HEK293 (cell line): ENCODE measurements around the gene UBE2M.

Source experiments
- CTCF ChIA-PET: fragments of 350-600 bp; formaldehyde crosslinking; extraction: SDS; loops from one replicate; lab custom pipeline; 2021; ENCODE audit warnings: antibody characterized with exemption; lab: Yijun Ruan, JAX
- POLR2A ChIA-PET: fragments of 300-600 bp; formaldehyde crosslinking; extraction: SDS; loops from one replicate; lab custom pipeline; 2020; ENCODE audit warnings: antibody characterized with exemption, inconsistent platforms; lab: Yijun Ruan, JAX
- H3K27ac ChIP-seq: fragments of 200-500 bp; sonication (Bioruptor generic); 2 replicates; pipeline ENCODE4 v1.5.1; 2014; ENCODE audit warnings: low read depth, low read length, control low read depth, inconsistent platforms; ENCODE audit errors: extremely low read depth
- H3K36me3 ChIP-seq, 2 experiments: fragments of 200-500 bp in 1 of 2; sonication (Bioruptor generic) in 1 of 2; 1 replicate in 1 of 2; 2 replicates in 1 of 2; pipeline ENCODE4 v1.5.1; 2014 to 2017; ENCODE audit warnings: inconsistent platforms in 2 of 2, low read length in 2 of 2; ENCODE audit not compliant: control insufficient read depth in 2 of 2, insufficient read depth in 1 of 2
- H3K4me1 ChIP-seq: fragments of 200-500 bp; sonication (Bioruptor generic); 2 replicates; pipeline ENCODE4 v1.5.1; 2014; ENCODE audit warnings: mild to moderate bottlenecking, low read length, inconsistent platforms; ENCODE audit not compliant: control insufficient read depth, insufficient read depth
- H3K4me3 ChIP-seq: 2 replicates; pipeline ENCODE4 v1.5.1; 2011; ENCODE audit warnings: low read depth, mild to moderate bottlenecking, control low read depth, low read length, moderate library complexity
- H3K9me3 ChIP-seq: fragments of 200-500 bp; sonication (Bioruptor generic); 2 replicates; pipeline ENCODE4 v1.5.1; 2014; ENCODE audit warnings: low read depth, low read length, inconsistent platforms; ENCODE audit not compliant: control insufficient read depth, insufficient read depth
- BCL11A ChIP-seq: fragments of 450-650 bp; formaldehyde crosslinking; IDR thresholded peaks from 2 replicates; pipeline ENCODE4 v1.5.1; 2016; ENCODE audit warnings: low read depth, missing biosample characterization, missing genetic modification characterization
- FEZF1 ChIP-seq: fragments of 450-650 bp; formaldehyde crosslinking; IDR thresholded peaks from 2 replicates; pipeline ENCODE4 v1.5.1; 2016; ENCODE audit warnings: missing biosample characterization, missing genetic modification characterization
- GLIS1 ChIP-seq: fragments of 450-650 bp; formaldehyde crosslinking; IDR thresholded peaks from 2 replicates; pipeline ENCODE4 v1.5.1; 2016; ENCODE audit warnings: missing biosample characterization, missing genetic modification characterization
- KLF1 ChIP-seq: fragments of 450-650 bp; formaldehyde crosslinking; IDR thresholded peaks from 2 replicates; pipeline ENCODE4 v1.5.1; 2016; ENCODE audit warnings: missing biosample characterization, missing genetic modification characterization
- PRDM1 ChIP-seq: fragments of 450-650 bp; formaldehyde crosslinking; IDR thresholded peaks from 2 replicates; pipeline ENCODE4; 2016; ENCODE audit warnings: missing biosample characterization, missing genetic modification characterization
- SP7 ChIP-seq: fragments of 450-650 bp; formaldehyde crosslinking; IDR thresholded peaks from 2 replicates; pipeline ENCODE4 v1.5.1; 2016; ENCODE audit warnings: missing biosample characterization, missing genetic modification characterization
- YY2 ChIP-seq: fragments of 450-650 bp; formaldehyde crosslinking; IDR thresholded peaks from 2 replicates; pipeline ENCODE4 v1.5.1; 2016; ENCODE audit warnings: missing biosample characterization, missing genetic modification characterization
- ZBTB17 ChIP-seq: fragments of 450-650 bp; formaldehyde crosslinking; IDR thresholded peaks from 2 replicates; pipeline ENCODE4 v1.5.1; 2016; ENCODE audit warnings: missing biosample characterization, missing genetic modification characterization
- ZFHX2 ChIP-seq: fragments of 450-650 bp; formaldehyde crosslinking; conservative IDR thresholded peaks from 2 replicates; pipeline ENCODE4 v1.5.1; 2016; ENCODE audit warnings: missing biosample characterization, missing genetic modification characterization
- ZIC2 ChIP-seq: fragments of 450-650 bp; formaldehyde crosslinking; IDR thresholded peaks from 2 replicates; pipeline ENCODE4 v1.5.1; 2016; ENCODE audit warnings: missing biosample characterization, missing genetic modification characterization
- ZNF146 ChIP-seq: fragments of 450-650 bp; formaldehyde crosslinking; IDR thresholded peaks from 2 replicates; pipeline ENCODE4 v1.5.1; 2016; ENCODE audit warnings: missing biosample characterization, missing genetic modification characterization
- ZNF169 ChIP-seq: fragments of 450-650 bp; formaldehyde crosslinking; IDR thresholded peaks from 2 replicates; pipeline ENCODE4 v1.5.1; 2016; ENCODE audit warnings: missing biosample characterization, missing genetic modification characterization
- ZNF174 ChIP-seq: fragments of 450-650 bp; formaldehyde crosslinking; IDR thresholded peaks from 2 replicates; pipeline ENCODE4 v1.5.0; 2017; ENCODE audit warnings: missing biosample characterization, mild to moderate bottlenecking, missing genetic modification characterization
- ZNF221 ChIP-seq: fragments of 450-650 bp; formaldehyde crosslinking; IDR thresholded peaks from 2 replicates; pipeline ENCODE4 v1.5.1; 2017; ENCODE audit warnings: missing biosample characterization, missing genetic modification characterization, borderline replicate concordance
- ZNF23 ChIP-seq: fragments of 450-650 bp; formaldehyde crosslinking; IDR thresholded peaks from 2 replicates; pipeline ENCODE4 v1.5.1; 2016; ENCODE audit warnings: missing biosample characterization, missing genetic modification characterization, borderline replicate concordance
- ZNF24 ChIP-seq: fragments of 450-650 bp; formaldehyde crosslinking; IDR thresholded peaks from 2 replicates; pipeline ENCODE4 v1.5.1; 2016; ENCODE audit warnings: missing biosample characterization, missing genetic modification characterization
- ZNF391 ChIP-seq: fragments of 450-650 bp; formaldehyde crosslinking; IDR thresholded peaks from 2 replicates; pipeline ENCODE4 v1.5.1; 2016; ENCODE audit warnings: low read depth, missing biosample characterization, missing genetic modification characterization, borderline replicate concordance
- ZNF48 ChIP-seq: fragments of 450-650 bp; formaldehyde crosslinking; IDR thresholded peaks from 2 replicates; pipeline ENCODE4 v1.5.1; 2016; ENCODE audit warnings: missing biosample characterization, missing genetic modification characterization
- ZNF513 ChIP-seq: fragments of 450-650 bp; IDR thresholded peaks from 2 replicates; pipeline ENCODE4 v1.5.1; 2018; ENCODE audit warnings: missing biosample characterization, missing genetic modification characterization
- ZNF518A ChIP-seq: fragments of 450-650 bp; formaldehyde crosslinking; conservative IDR thresholded peaks from 2 replicates; pipeline ENCODE4 v1.5.1; 2016; ENCODE audit warnings: low read depth, missing biosample characterization, missing genetic modification characterization
- ZNF529 ChIP-seq: fragments of 450-650 bp; formaldehyde crosslinking; IDR thresholded peaks from 2 replicates; pipeline ENCODE4 v1.5.1; 2017; ENCODE audit warnings: missing genetic modification characterization, missing biosample characterization; ENCODE audit not compliant: insufficient replicate concordance
- ZNF530 ChIP-seq: fragments of 450-650 bp; formaldehyde crosslinking; IDR thresholded peaks from 2 replicates; pipeline ENCODE4 v1.5.1; 2016; ENCODE audit warnings: low read depth, missing biosample characterization, missing genetic modification characterization
- ZNF571 ChIP-seq: fragments of 450-650 bp; formaldehyde crosslinking; IDR thresholded peaks from 2 replicates; pipeline ENCODE4 v1.5.0; 2017; ENCODE audit warnings: missing biosample characterization, missing genetic modification characterization
- ZNF626 ChIP-seq: fragments of 450-650 bp; sonication (Bioruptor Pico); formaldehyde crosslinking; IDR thresholded peaks from 2 replicates; pipeline ENCODE4 v1.5.1; 2018; ENCODE audit warnings: missing biosample characterization, missing genetic modification characterization, inconsistent platforms
- ZNF658 ChIP-seq: fragments of 450-650 bp; formaldehyde crosslinking; IDR thresholded peaks from 2 replicates; pipeline ENCODE4; 2016; ENCODE audit warnings: missing biosample characterization, missing genetic modification characterization
- ZNF747 ChIP-seq: fragments of 450-650 bp; formaldehyde crosslinking; IDR thresholded peaks from 2 replicates; pipeline ENCODE4 v1.5.1; 2016; ENCODE audit warnings: missing biosample characterization, missing genetic modification characterization
- ZNF830 ChIP-seq: fragments of 450-650 bp; IDR thresholded peaks from 2 replicates; pipeline ENCODE4 v1.5.0; 2018; ENCODE audit warnings: missing biosample characterization, missing genetic modification characterization, low read depth, mild to moderate bottlenecking, moderate library complexity
- ZSCAN18 ChIP-seq: fragments of 450-650 bp; formaldehyde crosslinking; IDR thresholded peaks from 2 replicates; pipeline ENCODE4 v1.5.1; 2016; ENCODE audit warnings: missing biosample characterization, missing genetic modification characterization
- TF ChIP-seq, protein P1 (sequence below): fragments of 450-650 bp; formaldehyde crosslinking; IDR thresholded peaks from 2 replicates; pipeline ENCODE4 v1.5.1; 2016; ENCODE audit warnings: missing biosample characterization, missing genetic modification characterization

The UBE2M gene

DNA sequence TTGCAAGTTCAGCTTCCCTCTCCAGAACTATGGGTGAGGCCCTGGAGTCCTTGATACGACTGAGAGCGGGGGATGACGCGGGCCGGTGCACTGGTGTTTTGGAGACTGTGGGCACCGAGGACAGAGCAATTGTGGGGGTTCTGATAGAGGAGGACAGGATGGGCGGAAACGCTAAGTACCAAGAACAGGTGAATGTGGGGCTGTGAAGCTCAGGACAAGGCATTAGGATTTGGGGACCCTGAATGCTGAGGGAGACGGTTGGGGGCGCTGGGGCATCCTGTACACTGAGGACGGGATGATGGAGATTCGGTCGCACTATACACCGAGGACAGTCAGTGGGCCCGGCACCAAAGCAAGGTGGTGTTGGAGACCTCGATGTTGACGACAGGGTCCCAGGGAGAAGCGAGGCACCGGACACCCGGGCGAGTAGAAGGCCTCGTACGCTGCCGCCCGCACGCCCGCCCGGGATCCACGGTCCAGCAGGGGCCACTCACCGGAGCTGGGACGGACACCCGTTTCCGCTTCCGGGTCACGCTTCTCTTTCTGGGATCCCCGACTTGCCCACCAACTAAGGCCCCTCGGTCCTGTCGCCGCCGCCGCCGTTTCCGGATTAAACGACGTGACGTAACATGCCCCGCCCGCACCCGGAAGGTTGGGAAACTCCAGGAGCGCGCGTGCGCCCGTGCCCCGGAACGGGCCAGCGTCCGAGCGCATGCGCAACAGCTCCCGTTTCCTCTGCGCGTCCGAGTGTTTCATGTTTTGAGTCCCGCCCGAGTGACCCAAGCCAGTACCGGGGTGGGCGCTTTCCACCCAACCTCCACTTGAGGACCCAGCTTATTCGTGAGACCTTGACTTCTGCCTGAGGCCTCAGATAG, 3.7 kb downstream of the UBE2M start, which contains the start of gene CHMP2A:
CHMP2A (minus strand) TSS at position 612 of the 875 bp plus-strand sequence. CDS start 893 bp downstream, outside the sequence.
- Histone ChIP-seq H3K4me3 (peak within 1 kb of the TSS; percentile 64), H3K27ac (peak within 1 kb of the TSS; percentile 99), H3K4me1 (peaks cover 12% of the 10 kb centered on the region), H3K36me3 (peaks cover 33 to 62% of the 10 kb centered on the region in 2 experiments), H3K9me3 (no peaks in the 10 kb centered on the region)
- POLR2A ChIA-PET = interaction anchor here (0.9 to 4.6 kb wide), 17 partner anchors 7 to 326 kb away, joined by 3 to 128 read pairs (median 5); partner anchors contain the start of genes TRIM28, ZBTB45, ZNF446 and ZNF497
- CTCF ChIA-PET = interaction anchor here (1.3 to 2.7 kb wide), 4 partner anchors 11 to 35 kb away, joined by 4 to 20 read pairs (median 8); partner anchors contain the start of genes TRIM28 and ZBTB45
- TF ChIP-seq PRDM1 (tag by site-specific recombination) = no peak
- TF ChIP-seq, protein P1, sequence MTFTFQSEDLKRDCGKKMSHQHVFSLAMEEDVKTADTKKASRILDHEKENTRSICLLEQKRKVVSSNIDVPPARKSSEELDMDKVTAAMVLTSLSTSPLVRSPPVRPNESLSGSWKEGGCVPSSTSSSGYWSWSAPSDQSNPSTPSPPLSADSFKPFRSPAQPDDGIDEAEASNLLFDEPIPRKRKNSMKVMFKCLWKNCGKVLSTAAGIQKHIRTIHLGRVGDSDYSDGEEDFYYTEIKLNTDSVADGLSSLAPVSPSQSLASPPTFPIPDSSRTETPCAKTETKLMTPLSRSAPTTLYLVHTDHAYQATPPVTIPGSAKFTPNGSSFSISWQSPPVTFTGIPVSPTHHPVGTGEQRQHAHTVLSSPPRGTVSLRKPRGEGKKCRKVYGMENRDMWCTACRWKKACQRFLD = no peak
- no peak for TF ChIP-seq ZNF830 (tag by site-specific recombination)
- TF ChIP-seq ZNF391 (tag by site-specific recombination) = peak; percentile 72; the same call in 1 of the 2 replicates
- no peak for TF ChIP-seq ZNF571 (tag by site-specific recombination)
- TF ChIP-seq ZNF518A (tag by site-specific recombination) = peak; percentile 98
- TF ChIP-seq BCL11A = peak; percentile 55; the same call in 1 of the 2 replicates
- TF ChIP-seq ZNF658 = no peak
- TF ChIP-seq ZFHX2 = no peak
- no peak for TF ChIP-seq ZNF747 (tag by site-specific recombination)
- TF ChIP-seq SP7 = peak; percentile 72
- no peak for TF ChIP-seq ZNF174 (tag by site-specific recombination)
- TF ChIP-seq ZNF530 (tag by site-specific recombination) = no peak
- peak; percentile 60; the same call in 1 of the 2 replicates for TF ChIP-seq ZNF24 (tag by site-specific recombination)
- TF ChIP-seq YY2 (tag by site-specific recombination) = peak; percentile 30; the same call in 1 of the 2 replicates
- peak; percentile 41; the same call in 1 of the 2 replicates for TF ChIP-seq GLIS1 (tag by site-specific recombination)
- no peak for TF ChIP-seq ZNF146 (tag by site-specific recombination)
- no peak for TF ChIP-seq ZNF48 (tag by site-specific recombination)
- peak; percentile 30; the same call in 1 of the 2 replicates for TF ChIP-seq ZNF513 (tag by site-specific recombination)
- TF ChIP-seq ZNF23 (tag by site-specific recombination) = no peak
- peak; percentile 92 for TF ChIP-seq ZBTB17 (tag by site-specific recombination)
- TF ChIP-seq ZNF221 (tag by site-specific recombination) = no peak
- TF ChIP-seq ZSCAN18 (tag by site-specific recombination) = no peak
- no peak for TF ChIP-seq ZNF626
- TF ChIP-seq ZIC2 (tag by site-specific recombination) = no peak
- TF ChIP-seq KLF1 (tag by site-specific recombination) = 0 out of 2 replicates have a peak, but pooled peaks have one; percentile 22
- TF ChIP-seq FEZF1 (tag by site-specific recombination) = 0 out of 2 replicates have a peak, but pooled peaks have one; percentile 12
- TF ChIP-seq ZNF169 (tag by site-specific recombination) = no peak
- no peak for TF ChIP-seq ZNF529 (tag by site-specific recombination)
